GM19372 (cell line): Measurements from ENCODE around the gene IL10RB.
"Not testable (repeated sequence)": the region's sequence is repeated elsewhere in the genome, so short reads cannot be mapped to it uniquely, and the experiment has no call there.

ENCODE experiments used
- ATAC-seq: cut with Tn5 transposase; IDR thresholded peaks from one replicate; pipeline ENCODE4 v1.9.1; 2021; ENCODE audit warnings: mild to moderate bottlenecking, low read depth, moderate library complexity; ENCODE audit not compliant: unreplicated experiment

The IL10RB gene

DNA sequence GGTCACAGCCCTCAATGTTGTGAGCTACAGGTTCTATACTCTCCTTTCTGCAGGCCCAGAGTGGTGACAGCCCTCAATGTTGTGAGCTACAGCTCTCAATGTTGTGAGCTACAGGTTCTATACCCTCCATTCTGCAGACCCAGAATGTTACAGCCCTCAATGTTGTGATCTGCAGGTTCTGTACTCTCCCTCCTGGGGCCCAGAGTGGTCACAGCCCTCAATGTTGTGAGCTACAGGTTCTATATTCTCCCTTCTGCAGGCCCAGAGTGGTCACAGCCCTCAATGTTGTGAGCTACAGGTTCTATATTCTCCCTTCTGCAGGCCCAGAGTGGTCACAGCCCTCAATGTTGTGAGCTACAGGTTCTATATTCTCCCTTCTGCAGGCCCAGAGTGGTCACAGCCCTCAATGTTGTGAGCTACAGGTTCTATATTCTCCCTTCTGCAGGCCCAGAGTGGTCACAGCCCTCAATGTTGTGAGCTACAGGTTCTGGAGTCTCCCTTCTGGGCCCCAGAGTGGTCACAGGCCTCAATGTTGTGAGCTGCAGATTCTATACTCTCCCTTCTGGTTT, 26.5 kb upstream of the IL10RB start:
- ATAC-seq = not testable (repeated sequence)

DNA sequence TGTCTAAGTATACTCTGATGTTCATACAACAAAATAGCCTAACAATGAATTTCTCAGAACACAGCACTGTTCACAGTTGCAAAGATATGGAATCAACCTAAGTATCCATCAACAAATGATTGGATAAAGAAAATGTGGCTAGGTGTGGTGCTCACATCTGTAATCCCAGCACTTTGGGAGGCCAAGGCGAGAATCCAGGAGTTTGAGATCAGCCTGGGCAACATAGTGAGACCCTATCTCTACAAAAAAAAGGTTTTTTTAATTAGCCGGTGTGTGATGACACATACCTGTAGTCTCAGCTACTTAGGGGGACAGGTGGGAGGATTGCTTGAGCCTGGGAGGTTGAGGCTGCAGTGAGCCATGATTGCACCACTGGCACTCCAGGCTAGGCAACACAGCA, 25.8 kb upstream of the IL10RB start:
- no peak for ATAC-seq

DNA sequence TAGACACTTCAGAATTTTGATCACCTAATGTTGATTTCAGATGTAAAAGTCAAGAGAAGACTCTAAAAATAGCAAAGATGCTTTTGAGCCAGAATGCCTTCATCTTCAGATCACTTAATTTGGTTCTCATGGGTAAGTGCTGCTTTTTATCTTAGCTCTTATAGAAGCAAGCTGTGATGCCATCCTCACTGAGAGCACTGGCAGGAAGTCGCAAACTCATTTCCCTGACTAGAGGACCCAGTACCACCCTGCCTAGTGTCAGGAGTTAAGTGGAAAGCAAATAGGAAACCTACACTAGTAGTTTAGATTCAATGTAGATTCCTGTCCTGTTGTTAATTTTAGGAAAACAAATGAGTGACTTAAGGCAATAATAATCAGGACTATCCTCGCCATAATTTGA, 24.3 kb upstream of the IL10RB start:
- no peak for ATAC-seq

DNA sequence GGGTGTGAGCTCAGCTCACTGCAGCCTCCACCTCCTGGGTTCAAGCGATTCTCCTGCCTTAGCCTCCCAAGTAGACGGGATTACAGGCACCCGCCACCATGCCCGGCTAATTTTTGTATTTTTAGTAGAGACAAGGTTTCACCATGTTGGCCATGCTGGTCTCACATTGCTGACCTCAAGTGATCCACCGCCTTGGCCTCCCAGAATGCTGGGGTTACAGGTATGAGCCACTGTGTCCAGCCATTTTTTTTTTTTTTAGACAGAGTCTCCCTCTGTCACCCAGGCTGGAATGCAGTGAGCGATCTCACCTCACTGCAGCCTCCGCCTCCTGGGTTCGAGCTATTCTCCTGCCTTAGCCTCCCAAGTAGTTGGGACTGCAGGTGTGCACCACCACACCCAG, 23.3 kb upstream of the IL10RB start:
- not testable (repeated sequence) for ATAC-seq

DNA sequence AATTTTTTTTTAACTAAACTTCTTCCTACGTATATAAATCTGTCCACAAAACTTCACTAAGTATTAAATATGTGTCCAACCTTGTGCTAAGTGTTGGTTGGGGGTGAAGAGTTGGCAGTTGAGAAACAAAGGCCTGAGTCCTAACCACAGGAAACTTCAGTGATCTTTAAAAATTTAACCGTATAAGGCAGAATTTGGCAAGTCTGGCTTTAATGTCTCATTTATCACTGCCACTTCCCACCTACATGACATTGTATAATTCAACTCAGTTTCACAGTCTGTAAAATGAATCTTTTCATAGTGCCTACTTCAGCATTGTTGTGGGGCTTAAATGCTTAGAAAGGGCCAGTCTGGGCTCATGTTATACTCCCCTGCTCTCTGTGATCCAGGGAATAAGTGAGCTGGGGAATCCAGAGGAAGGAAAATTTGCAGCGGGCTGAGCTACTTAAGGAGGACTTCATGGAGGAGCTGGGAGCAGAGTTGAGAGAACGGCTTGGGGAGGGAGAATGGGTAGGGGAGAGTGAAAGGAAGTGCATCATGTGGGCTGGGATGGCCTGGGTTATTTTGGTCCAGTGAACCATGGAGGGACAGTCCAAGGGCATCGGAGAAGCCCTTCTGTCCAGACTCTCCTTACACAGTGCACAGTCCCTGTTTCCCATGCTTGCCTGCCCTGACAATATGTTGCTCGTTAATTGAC, 21.9 kb upstream of the IL10RB start:
- no peak for ATAC-seq

DNA sequence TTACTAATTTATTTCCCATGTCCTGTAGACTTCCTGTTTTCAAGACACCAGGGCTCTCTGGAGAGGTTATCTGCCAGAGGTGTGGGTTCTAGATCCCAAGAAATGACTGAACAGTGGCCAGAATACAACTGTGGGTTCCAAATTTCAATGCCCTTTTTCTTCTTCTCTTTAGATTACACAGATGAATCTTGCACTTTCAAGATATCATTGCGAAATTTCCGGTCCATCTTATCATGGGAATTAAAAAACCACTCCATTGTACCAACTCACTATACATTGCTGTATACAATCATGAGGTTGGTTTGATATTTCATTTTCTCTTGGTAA, 21.4 kb upstream of the IL10RB start:
- no peak for ATAC-seq

GRCh38 chr21:33245289-33245918, 20.8 kb upstream of the IL10RB start:
- no peak for ATAC-seq

GRCh38 chr21:33246506-33246905, 19.7 kb upstream of the IL10RB start:
- no peak for ATAC-seq

- ATAC-seq = no peak
Measured at GRCh38 chr21:33246963-33247362, 19.2 kb upstream of the IL10RB start.

DNA sequence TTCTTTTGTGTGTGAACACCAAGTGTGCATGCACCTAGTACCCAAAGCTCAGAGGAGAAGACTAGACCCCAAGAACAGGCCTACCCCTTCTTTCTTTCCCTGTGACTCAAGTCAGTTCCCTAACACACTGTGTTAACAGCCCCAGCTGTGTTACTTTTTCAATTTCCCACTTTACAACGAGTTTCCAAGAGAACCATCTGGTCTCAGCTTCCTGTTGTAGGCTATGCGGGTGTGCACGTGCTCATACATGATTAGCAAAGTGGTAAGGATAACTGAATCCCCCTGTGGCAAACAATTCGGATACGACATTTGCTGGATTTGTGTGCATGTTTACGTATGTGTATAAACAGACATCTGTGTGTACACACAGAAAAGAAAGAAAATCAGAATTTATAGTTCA, 18.6 kb upstream of the IL10RB start:
- no peak for ATAC-seq

DNA sequence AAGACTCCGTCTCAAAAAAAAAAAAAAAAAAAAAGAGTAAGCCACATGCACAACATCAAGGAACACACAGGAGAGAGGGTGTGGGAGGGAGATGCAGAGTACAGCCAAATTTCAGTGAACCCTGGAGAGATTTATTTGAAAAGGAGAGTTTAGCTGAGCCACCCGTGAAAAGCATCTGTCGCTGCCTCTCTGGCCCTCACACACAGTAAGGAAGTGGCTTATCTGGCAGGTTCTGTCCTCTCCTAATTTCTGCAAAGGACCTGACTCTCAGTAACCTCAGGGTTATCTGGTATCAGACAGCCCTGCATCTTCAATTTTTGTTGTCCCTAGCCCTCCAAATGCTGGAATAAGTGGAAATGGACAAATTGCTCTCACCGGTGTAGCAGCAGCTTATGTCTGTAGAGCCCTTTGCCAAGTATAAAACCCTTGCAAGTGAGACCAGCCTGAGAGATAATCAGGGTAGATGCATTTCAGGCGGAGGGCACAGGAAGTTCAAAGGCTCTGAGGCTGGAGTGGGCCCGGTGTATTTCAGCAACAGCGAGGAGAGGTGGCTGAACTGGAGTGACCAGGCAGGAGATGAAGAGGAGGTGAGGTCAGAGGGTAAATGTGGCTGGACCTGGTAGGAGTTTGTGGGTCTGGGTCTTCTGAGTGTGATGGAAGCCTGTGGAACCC, 16.7 kb upstream of the IL10RB start:
- ATAC-seq = no peak

DNA sequence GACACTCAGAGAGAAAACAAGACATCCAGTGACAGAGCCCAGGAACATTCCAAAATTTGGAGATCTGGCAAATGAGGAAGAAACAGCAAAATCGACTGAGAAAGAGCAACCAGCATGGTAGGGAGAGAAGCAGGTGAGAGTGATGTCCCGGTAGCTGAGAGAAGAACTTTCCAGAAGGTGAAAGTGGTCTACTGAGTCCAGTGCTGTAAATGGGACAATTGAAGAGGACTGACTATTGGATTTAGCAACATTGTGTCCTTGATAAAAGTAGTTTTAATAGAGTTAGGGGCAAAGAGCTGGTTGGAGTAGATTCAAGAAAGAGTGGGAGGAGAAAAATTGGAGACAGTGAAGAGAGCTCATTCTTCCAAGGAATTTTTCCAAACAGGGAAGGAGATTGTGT, 15.0 kb upstream of the IL10RB start:
- no peak for ATAC-seq

DNA sequence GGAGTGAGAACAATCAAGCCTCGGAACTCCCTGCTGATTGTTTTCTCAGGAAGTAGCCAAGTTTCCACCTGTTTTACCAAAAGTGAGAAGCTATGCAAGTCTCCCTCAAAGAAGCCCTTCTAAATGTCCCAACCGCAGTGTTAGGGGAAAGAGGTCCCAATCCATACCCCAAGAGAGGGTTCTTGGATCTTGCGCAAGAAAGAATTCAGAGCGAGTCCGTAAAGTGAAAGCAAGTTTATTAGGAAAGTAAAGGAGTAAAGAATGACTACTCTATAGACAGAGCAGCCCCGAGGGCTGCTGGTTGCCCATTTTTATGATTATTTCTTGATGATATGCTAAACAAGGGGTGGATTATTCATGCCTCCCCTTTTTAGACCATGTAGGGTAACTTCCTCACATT, 12.8 kb upstream of the IL10RB start:
- ATAC-seq = not testable (repeated sequence)

DNA sequence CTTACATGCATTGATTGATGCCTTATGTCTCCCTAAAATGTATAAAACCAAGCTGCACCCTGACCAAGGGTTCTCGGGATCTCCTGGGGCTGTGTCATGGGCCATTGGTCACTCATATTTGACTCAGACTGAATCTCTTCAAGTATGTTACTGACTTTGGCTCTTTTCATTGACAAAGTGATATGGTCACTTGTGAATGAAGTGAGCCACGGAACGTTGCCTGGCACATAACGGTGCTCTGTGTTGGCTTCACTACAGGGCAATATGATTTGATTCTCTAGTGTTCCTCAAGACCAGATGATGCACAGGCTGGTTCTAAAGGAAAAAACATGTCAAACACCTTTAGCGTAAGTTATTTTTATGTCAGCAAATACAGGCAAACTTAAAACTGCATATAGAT, 11.4 kb upstream of the IL10RB start:
- ATAC-seq = no peak

DNA sequence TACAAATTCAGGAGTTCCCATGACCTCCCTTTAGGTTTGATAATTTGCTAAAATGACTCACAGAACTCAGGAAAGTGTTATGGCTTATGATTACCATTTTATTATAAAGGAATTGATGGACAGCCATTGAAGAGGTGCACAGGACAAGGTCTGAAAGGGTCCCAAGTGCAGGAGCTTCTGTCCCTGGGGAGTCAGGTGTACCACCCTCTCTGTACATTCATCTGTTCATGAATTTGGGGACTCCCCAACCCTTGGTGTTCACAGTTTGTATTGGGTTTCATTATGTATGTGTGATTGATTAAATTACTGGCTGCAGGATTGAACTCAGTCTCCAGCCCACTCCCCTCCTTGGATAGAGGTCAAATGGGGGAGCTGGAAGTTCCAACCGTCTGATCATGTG, 10.8 kb upstream of the IL10RB start:
- ATAC-seq = no peak

GRCh38 chr21:33256019-33256418, 10.1 kb upstream of the IL10RB start:
- no peak for ATAC-seq

- ATAC-seq = no peak
Measured at GRCh38 chr21:33257094-33257803, 8.9 kb upstream of the IL10RB start.

DNA sequence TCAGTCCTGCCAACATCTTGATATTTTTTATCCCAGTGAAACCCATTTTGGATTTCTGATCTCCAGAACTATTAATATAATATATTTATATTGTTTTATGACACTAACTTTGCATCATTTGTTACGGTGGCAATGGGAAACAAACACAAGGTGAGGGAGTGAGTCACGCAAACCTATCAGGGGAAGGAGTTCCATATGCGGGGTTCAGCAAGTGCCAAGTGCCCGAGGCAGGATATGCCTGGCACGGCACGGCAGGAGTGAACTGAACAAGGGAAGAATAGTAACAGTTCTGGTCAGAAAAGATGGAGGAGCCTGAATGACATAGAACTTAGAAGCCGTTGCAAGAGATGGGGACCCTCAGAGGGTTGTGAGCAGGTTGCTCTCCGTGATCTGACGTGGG, 7.7 kb upstream of the IL10RB start:
- no peak for ATAC-seq

- ATAC-seq = no peak
Measured at GRCh38 chr21:33259428-33259827, 6.7 kb upstream of the IL10RB start.

- ATAC-seq = no peak
Measured at GRCh38 chr21:33259995-33260394, 6.2 kb upstream of the IL10RB start.

DNA sequence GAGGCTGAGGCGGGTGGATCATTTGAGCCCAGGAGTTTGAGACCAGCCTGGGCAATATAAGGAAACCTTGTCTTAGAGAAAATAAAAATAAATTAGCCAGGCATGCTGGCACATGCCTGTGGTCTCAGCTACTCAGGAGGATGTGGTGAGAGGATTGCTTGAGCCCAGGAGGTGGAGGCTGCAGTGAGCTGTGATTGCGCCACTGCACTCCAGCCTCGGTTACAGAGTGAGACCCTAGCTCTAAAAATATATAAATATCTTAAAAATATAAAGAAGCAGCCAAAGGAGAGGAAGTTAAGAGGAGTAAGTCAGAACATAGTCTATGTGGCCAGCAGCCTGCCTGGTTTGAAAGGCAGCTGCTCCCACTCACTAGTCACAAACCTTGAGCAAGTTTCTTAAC, 4.5 kb upstream of the IL10RB start:
- no peak for ATAC-seq
